ENCODE measurements around the gene CDKL2. TPM values are rescaled to one million over a fixed set of nuclear protein-coding genes. Genes with fewer than 3 reads are reported as not detected.

CDKL2 gene
- polyA plus RNA-seq, 3 donors = 0.04 to 0.45 TPM; not detected in 1

GRCh38 chr4:75530556-75531322, 99.6 kb downstream of the CDKL2 start:
- WGBS, 3 donors = 95 to 98% (median 96%) methylated on average over 2 of the region's 2 CpGs
- H3K27ac ChIP-seq (ENCODE audit: low read depth, low read length) = no peak overlapping the region

Other genes starting within 250 kb of the CDKL2 start
- 10 to 100 TPM; 16.3 to 21.9 (median 20.0) TPM for gene RCHY1, start 116.1 kb downstream of the CDKL2 start, polyA plus RNA-seq
- 1 to 10 TPM; 4.7 to 7.4 (median 5.7) TPM for gene THAP6, start 116.1 kb downstream of the CDKL2 start, polyA plus RNA-seq
- gene ODAPH, start 74.5 kb downstream of the CDKL2 start, polyA plus RNA-seq = not detected
- gene G3BP2, start 42.9 kb upstream of the CDKL2 start, polyA plus RNA-seq = 10 to 100 TPM; 21.0 to 36.4 (median 29.0) TPM
- gene USO1, start 94.0 kb upstream of the CDKL2 start, polyA plus RNA-seq = 10 to 100 TPM; 28.3 to 38.1 (median 29.4) TPM